IPS-20b (cell line): Measurements from ENCODE around the gene OSTF1.

Experiments used
- H3K27ac ChIP-seq: one replicate; pipeline ENCODE4 v1.5.1; 2013; ENCODE audit warnings: low read length
- H3K27me3 ChIP-seq: 2 replicates; pipeline ENCODE4 v1.6.1; 2013; ENCODE audit warnings: mild to moderate bottlenecking, low read length, inconsistent platforms; ENCODE audit not compliant: insufficient read depth
- H3K36me3 ChIP-seq: 2 replicates; pipeline ENCODE4 v1.6.1; 2013; ENCODE audit warnings: low read depth, mild to moderate bottlenecking, inconsistent platforms, low read length, moderate library complexity; ENCODE audit not compliant: insufficient read depth
- H3K4me1 ChIP-seq: 2 replicates; pipeline ENCODE4 v1.6.1; 2013; ENCODE audit warnings: mild to moderate bottlenecking, control low read depth, inconsistent platforms, low read length, moderate library complexity; ENCODE audit not compliant: insufficient read depth
- H3K4me3 ChIP-seq: 2 replicates; pipeline ENCODE4 v1.5.1; 2013; ENCODE audit warnings: mild to moderate bottlenecking, low read length, inconsistent platforms
- H3K9ac ChIP-seq: 2 replicates; pipeline ENCODE4 v1.6.1; 2013; ENCODE audit warnings: low read depth, mild to moderate bottlenecking, inconsistent platforms, low read length, moderate library complexity
- H3K9me3 ChIP-seq: 2 replicates; pipeline ENCODE4 v1.6.1; 2013; ENCODE audit warnings: mild to moderate bottlenecking, low read depth, low read length, inconsistent platforms; ENCODE audit not compliant: insufficient read depth

The OSTF1 gene

DNA sequence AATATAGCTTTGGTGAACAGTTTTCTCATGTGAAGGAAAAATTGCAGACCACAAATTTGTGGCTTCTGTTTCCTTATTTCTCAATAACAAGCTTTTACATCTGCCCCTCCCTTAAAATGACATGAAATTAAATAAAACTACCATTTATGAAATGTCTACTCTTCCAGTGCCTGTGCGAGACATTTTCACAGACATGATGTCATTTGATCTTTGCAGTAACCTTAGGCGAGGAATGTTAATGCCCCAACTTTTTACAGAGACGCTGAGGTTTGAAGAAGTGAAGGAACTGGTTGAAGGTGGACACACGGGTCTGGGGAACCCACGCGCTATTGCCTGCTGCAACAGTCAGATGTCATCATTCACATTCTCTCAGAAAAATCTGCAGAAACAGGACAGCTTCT is 61.5 kb downstream of the OSTF1 start:
- Histone ChIP-seq H3K27me3 (no peaks in the 10 kb centered on the region), H3K9me3 (peaks cover 4% of the 10 kb centered on the region; the same call in 1 of the 2 replicates), H3K9ac (no peak overlapping the region), H3K36me3 (no peaks in the 10 kb centered on the region), H3K4me1 (no peaks in the 10 kb centered on the region), H3K27ac (no peak overlapping the region), H3K4me3 (no peak overlapping the region)

DNA sequence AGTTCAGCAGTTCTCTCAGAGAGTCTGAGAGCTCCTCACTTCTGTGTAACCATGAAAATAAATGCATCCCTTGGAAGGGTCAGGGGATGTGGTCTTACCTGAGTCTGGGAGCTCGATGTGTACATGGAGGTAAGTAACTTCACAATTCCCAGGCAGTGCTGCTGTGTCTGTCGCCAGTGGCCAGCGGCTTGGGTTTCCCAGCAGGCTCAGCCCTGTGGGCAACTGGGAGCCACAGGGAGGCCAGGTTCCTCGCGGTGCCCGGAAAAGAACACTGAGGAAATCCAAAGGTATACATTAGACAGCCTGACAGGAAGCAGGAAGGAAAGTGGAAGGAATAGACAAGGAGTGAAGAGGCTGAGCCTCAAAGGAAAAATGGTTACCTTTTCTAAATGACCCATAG is 62.2 kb downstream of the OSTF1 start:
- Histone ChIP-seq H3K9me3 (no peaks in the 10 kb centered on the region), H3K36me3 (no peaks in the 10 kb centered on the region), H3K4me1 (no peaks in the 10 kb centered on the region), H3K27me3 (no peaks in the 10 kb centered on the region), H3K4me3 (no peak overlapping the region), H3K27ac (no peak overlapping the region), H3K9ac (no peak overlapping the region)

- Histone ChIP-seq H3K4me1 (no peaks in the 10 kb centered on the region), H3K36me3 (no peaks in the 10 kb centered on the region), H3K9ac (no peak overlapping the region), H3K27me3 (no peaks in the 10 kb centered on the region), H3K9me3 (no peaks in the 10 kb centered on the region), H3K27ac (no peak overlapping the region), H3K4me3 (no peak overlapping the region)
Measured at GRCh38 chr9:75152416-75152815, 64.1 kb downstream of the OSTF1 start.

GRCh38 chr9:75156858-75157257 is 68.5 kb downstream of the OSTF1 start:
- Histone ChIP-seq H3K9ac (no peak overlapping the region), H3K4me3 (no peak overlapping the region), H3K27me3 (no peaks in the 10 kb centered on the region), H3K27ac (no peak overlapping the region), H3K36me3 (no peaks in the 10 kb centered on the region), H3K4me1 (no peaks in the 10 kb centered on the region), H3K9me3 (no peaks in the 10 kb centered on the region)

DNA sequence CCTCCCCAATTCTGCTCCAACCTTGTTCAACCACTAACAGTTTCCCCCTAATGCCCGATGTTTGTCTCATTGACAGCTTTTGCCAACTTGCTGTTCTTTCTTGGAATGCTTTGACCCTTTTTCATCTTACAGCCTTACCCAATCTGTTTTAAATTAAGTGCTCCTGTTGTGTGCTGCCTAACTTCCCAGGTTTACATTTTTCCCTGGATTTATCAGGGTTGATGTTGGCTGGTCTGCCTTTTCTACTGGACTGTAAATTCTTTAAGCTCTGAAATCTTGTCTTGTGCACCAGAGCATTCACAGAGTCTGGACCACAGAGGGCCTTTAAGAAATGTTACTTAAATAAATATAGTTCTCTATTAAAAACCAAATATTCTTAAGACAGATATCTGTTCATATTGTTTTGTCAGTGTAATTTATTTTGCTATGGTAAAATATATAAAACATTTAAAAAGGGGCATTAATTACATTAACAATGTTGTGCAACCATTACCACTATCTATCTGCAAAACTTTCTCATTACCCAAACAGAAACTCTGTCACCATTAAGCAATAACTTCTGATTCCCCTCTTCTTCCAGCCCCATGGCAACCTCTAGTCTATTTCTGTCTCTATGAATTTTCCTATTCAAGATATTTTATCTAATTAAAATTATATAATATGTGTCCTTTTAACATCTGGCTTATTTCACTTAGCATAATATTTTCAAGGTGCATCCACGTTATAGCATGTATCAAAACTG is 73.0 kb downstream of the OSTF1 start:
- Histone ChIP-seq H3K36me3 (no peaks in the 10 kb centered on the region), H3K9me3 (peaks cover 3% of the 10 kb centered on the region; the same call in 1 of the 2 replicates), H3K9ac (no peak overlapping the region), H3K4me3 (no peak overlapping the region), H3K27me3 (no peaks in the 10 kb centered on the region), H3K27ac (no peak overlapping the region), H3K4me1 (no peaks in the 10 kb centered on the region)

GRCh38 chr9:75163764-75164163 is 75.5 kb downstream of the OSTF1 start:
- Histone ChIP-seq H3K4me3 (no peak overlapping the region), H3K4me1 (no peaks in the 10 kb centered on the region), H3K9ac (no peak overlapping the region), H3K27ac (no peak overlapping the region), H3K9me3 (peaks cover 3% of the 10 kb centered on the region; the same call in 1 of the 2 replicates), H3K36me3 (no peaks in the 10 kb centered on the region), H3K27me3 (no peaks in the 10 kb centered on the region)

- Histone ChIP-seq H3K4me3 (no peak overlapping the region), H3K4me1 (0 out of 2 replicates have a peak, but pooled peaks cover 5% of the 10 kb centered on the region), H3K9ac (no peak overlapping the region), H3K27ac (no peak overlapping the region), H3K27me3 (no peaks in the 10 kb centered on the region), H3K9me3 (peaks cover 3% of the 10 kb centered on the region; the same call in 1 of the 2 replicates), H3K36me3 (no peaks in the 10 kb centered on the region)
Measured at GRCh38 chr9:75164573-75164972, 76.3 kb downstream of the OSTF1 start.

GRCh38 chr9:75167281-75167680 is 79.0 kb downstream of the OSTF1 start:
- peaks cover 3% of the 10 kb centered on the region; the same call in 1 of the 2 replicates for H3K9me3 ChIP-seq
- no peak overlapping the region for H3K9ac ChIP-seq
- no peaks in the 10 kb centered on the region for H3K27me3 ChIP-seq
- H3K36me3 ChIP-seq: no peaks in the 10 kb centered on the region
- H3K27ac ChIP-seq: no peak overlapping the region
- H3K4me3 ChIP-seq: no peak overlapping the region
- 0 out of 2 replicates have a peak, but pooled peaks cover 5% of the 10 kb centered on the region for H3K4me1 ChIP-seq

GRCh38 chr9:75168270-75169178 is 80.2 kb downstream of the OSTF1 start:
- H3K4me3 ChIP-seq: no peak overlapping the region
- H3K4me1 ChIP-seq: 0 out of 2 replicates have a peak, but pooled peaks cover 5% of the 10 kb centered on the region
- H3K9me3 ChIP-seq: no peaks in the 10 kb centered on the region
- H3K36me3 ChIP-seq: no peaks in the 10 kb centered on the region
- no peak overlapping the region for H3K9ac ChIP-seq
- no peaks in the 10 kb centered on the region for H3K27me3 ChIP-seq
- no peak overlapping the region for H3K27ac ChIP-seq

- Histone ChIP-seq H3K4me3 (no peak overlapping the region), H3K9ac (no peak overlapping the region), H3K27ac (no peak overlapping the region), H3K27me3 (no peaks in the 10 kb centered on the region), H3K4me1 (0 out of 2 replicates have a peak, but pooled peaks cover 5% of the 10 kb centered on the region), H3K36me3 (no peaks in the 10 kb centered on the region), H3K9me3 (no peaks in the 10 kb centered on the region)
Measured at GRCh38 chr9:75169623-75170022, 81.3 kb downstream of the OSTF1 start.

- Histone ChIP-seq H3K27me3 (no peaks in the 10 kb centered on the region), H3K27ac (no peak overlapping the region), H3K9me3 (no peaks in the 10 kb centered on the region), H3K4me1 (0 out of 2 replicates have a peak, but pooled peaks cover 5% of the 10 kb centered on the region), H3K9ac (no peak overlapping the region), H3K36me3 (no peaks in the 10 kb centered on the region), H3K4me3 (no peak overlapping the region)
Measured at GRCh38 chr9:75170898-75171360, 82.6 kb downstream of the OSTF1 start.
